SJSA1 (cell line): Measurements from ENCODE around the gene MBOAT2. TPM values are rescaled to one million over a fixed set of nuclear protein-coding genes. Genes with fewer than 3 reads are reported as not detected.
"Not testable (repeated sequence)": the region's sequence is repeated elsewhere in the genome, so short reads cannot be mapped to it uniquely, and the experiment has no call there.

Experiments
- DNase-seq, 2 experiments: peaks; one replicate each; pipeline ENCODE4 v3.0.0-alpha.2; 2015 to 2020; ENCODE audit warnings: low spot score in 2 of 2, low read depth in 1 of 2
- H3K27ac ChIP-seq: fragments of 250-450 bp; sonication (Bioruptor Pico); 2 replicates; pipeline ENCODE4 v1.5.1; 2020; ENCODE audit warnings: mild to moderate bottlenecking, moderate library complexity
- H3K27me3 ChIP-seq: fragments of 250-450 bp; sonication (Bioruptor Pico); replicated peaks from 2 replicates; pipeline ENCODE4 v1.5.1; 2020; ENCODE audit warnings: mild to moderate bottlenecking, moderate library complexity
- H3K36me3 ChIP-seq: fragments of 250-450 bp; sonication (Bioruptor Pico); 2 replicates; pipeline ENCODE4 v1.5.1; 2020; ENCODE audit warnings: mild to moderate bottlenecking
- H3K4me1 ChIP-seq: fragments of 250-450 bp; sonication (Bioruptor Pico); replicated peaks from 2 replicates; pipeline ENCODE4 v1.6.1; 2021; ENCODE audit warnings: mild to moderate bottlenecking
- H3K4me3 ChIP-seq: fragments of 250-450 bp; sonication (Bioruptor Pico); 2 replicates; pipeline ENCODE4 v1.5.1; 2020; ENCODE audit warnings: mild to moderate bottlenecking
- H3K9me3 ChIP-seq: fragments of 250-450 bp; sonication (Bioruptor Pico); replicated peaks from 2 replicates; pipeline ENCODE4 v1.5.1; 2020; ENCODE audit warnings: mild to moderate bottlenecking
- total RNA-seq: library from RNA; depleted of rRNA; stranded (reverse); fragments of >200 nt; shearing (Covaris generic); gene quantifications from 2 replicates; pipeline ENCODE4 v1.2.3, GENCODE V29; 2014

Gene MBOAT2
- total RNA-seq, 1 experiment from 2014 or later = 76.5 TPM

DNA sequence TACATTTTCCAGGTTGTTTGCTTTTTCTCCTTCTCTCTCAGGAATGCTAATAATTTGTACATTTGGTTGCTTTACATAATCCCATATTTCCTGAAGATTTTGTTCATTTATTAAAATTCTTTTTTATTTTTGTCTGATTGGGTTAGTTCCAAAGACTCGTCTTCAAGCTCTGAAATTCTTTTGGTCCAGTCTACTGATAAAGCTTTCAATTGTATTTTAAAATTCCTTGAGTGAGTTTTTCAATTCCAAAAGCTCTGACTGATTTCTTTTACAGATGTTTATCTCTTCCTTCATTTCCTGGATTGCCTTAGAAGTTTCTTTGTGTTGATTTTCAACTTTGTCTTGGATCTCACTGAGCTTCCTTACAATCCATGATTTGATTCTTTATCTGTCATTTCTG lies 50.0 kb downstream of the MBOAT2 start:
- Histone ChIP-seq H3K27me3 (no peaks in the 10 kb centered on the region), H3K4me3 (no peak overlapping the region), H3K4me1 (no peaks in the 10 kb centered on the region), H3K9me3 (peaks cover 8% of the 10 kb centered on the region), H3K36me3 (peaks cover 40% of the 10 kb centered on the region), H3K27ac (no peak overlapping the region)
- no peak for DNase-seq

DNA sequence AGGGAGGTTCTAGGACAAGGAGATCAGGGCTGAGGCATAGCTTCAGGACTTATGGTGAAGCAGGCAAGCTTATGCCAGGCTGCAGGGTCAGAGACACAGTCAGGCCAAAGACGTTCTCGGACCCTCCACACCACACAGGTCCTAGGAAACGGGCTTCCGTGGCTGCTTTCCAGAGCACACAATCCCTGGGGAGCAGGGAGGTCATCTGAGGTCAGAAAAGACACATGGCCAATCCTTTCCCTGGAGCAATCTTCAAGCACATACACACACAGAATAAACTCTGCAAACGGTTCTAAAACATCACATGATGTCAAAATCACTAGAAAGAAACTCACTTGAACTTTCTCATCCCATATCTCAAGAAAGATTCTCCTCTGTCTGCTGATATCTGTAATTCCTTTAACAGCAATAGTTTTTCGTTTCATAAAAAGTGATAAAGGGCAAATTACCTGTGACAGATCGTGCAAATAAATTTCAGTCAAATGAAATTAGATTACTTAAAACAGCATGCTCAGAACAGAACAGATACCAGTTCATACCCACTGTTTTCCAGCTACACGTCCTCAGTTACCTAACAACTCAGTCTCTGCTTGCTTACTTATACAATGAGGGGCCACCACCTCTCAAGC lies 63.9 kb downstream of the MBOAT2 start:
- Histone ChIP-seq H3K27ac (no peak overlapping the region), H3K4me3 (no peak overlapping the region), H3K4me1 (no peaks in the 10 kb centered on the region), H3K36me3 (peaks cover 39% of the 10 kb centered on the region), H3K27me3 (no peaks in the 10 kb centered on the region), H3K9me3 (no peaks in the 10 kb centered on the region)
- no peak for DNase-seq

DNA sequence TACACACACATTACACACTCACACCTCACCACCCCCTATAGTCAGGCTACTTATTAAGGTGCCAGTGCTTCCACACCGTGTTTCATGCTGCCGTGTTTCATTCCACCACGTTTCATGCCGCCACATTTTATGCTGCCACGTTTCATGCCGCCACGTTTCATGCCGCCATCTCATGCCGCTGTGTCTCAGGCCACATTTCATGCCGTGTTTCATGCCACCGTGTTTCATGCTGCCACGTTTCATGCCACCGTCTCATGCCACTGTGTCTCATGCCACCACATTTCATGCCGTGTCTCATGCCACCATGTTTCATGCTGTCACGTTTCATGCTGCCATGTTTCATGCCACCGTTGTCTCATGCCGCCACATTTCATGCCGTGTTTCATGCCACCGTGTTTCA lies 65.1 kb downstream of the MBOAT2 start:
- Histone ChIP-seq H3K36me3 (peaks cover 42% of the 10 kb centered on the region), H3K27ac (no peak overlapping the region), H3K27me3 (no peaks in the 10 kb centered on the region), H3K9me3 (no peaks in the 10 kb centered on the region), H3K4me1 (no peaks in the 10 kb centered on the region), H3K4me3 (no peak overlapping the region)
- no peak for DNase-seq

DNA sequence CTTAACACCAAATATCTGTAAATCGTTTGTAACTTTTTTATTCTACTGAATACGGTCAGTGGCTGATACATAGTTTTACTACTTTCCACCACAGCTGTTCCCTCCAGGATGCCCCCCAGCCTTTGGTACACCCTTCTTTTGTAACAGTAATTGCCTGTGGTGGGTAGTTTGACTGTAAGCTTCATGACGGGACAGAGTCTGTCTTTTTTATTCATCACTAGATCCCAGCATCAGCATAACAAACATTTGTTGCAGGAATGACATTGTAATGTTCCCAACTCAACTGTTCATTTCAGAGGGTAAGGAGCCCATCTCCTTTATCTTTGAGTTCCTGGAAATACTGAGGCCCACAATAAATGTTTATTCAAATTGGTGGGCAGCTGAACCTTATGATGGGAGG lies 67.5 kb downstream of the MBOAT2 start:
- Histone ChIP-seq H3K4me3 (no peak overlapping the region), H3K9me3 (no peaks in the 10 kb centered on the region), H3K27me3 (no peaks in the 10 kb centered on the region), H3K27ac (no peak overlapping the region), H3K4me1 (no peaks in the 10 kb centered on the region), H3K36me3 (peaks cover 33% of the 10 kb centered on the region)
- DNase-seq = no peak

DNA sequence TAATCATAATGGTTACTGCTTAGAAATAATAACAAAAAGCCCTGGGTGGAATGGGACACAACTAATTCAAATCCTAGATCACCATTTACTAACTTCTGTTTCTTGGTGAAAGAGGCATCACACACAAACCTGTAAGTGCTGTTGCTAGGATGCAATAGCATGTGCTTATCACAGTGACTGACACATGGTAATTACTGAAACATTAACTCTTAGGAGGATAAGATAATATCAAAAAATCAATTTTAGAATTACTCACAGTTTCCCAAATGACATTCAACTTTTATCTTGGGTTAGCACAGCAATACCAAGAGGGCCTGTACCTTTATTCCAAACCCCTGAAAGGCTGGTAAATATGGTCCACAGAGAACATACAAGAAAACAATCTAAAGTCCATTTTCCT lies 69.1 kb downstream of the MBOAT2 start:
- Histone ChIP-seq H3K4me1 (no peaks in the 10 kb centered on the region), H3K9me3 (no peaks in the 10 kb centered on the region), H3K27ac (no peak overlapping the region), H3K36me3 (peaks cover 31% of the 10 kb centered on the region), H3K4me3 (no peak overlapping the region), H3K27me3 (no peaks in the 10 kb centered on the region)
- DNase-seq = no peak

DNA sequence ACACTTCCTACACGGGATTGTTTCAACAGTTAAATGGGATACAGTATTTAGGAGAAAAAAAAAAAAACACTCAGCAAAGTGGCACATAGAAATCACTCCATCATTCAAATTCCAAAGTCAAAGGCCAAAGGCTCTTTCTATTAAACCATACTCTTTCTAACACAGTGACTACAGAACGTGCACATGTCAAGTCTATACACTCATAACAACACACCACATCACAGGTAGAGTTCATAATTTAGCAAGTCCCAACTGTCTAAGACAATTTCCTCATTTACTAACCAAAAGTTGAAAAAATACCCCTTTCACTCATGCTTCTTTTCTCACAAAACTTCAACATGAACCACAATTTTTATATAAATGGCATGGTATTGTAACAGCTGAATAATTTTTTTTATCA lies 70.8 kb downstream of the MBOAT2 start:
- H3K36me3 ChIP-seq = peaks cover 16% of the 10 kb centered on the region
- no peak for DNase-seq
- no peaks in the 10 kb centered on the region for H3K4me1 ChIP-seq
- H3K9me3 ChIP-seq = no peaks in the 10 kb centered on the region
- H3K27me3 ChIP-seq = no peaks in the 10 kb centered on the region
- no peak overlapping the region for H3K27ac ChIP-seq
- no peak overlapping the region for H3K4me3 ChIP-seq

DNA sequence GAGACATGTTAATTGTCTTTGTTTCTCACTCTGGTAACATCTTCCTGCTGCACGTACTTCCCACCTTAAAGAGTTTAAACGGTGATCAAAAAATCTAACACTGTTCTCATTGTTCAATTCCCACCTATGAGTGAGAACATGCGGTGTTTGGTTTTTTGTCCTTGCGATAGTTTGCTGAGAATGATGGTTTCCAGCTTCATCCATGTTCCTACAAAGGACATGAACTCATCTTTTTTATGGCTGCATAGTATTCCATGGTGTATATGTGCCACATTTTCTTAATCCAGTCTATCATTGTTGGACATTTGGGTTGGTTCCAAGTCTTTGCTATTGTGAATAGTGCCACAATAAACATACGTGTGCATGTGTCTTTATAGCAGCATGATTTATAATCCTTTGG lies 73.3 kb downstream of the MBOAT2 start:
- not testable (repeated sequence) for H3K4me1 ChIP-seq, H3K4me3 ChIP-seq, H3K27ac ChIP-seq, H3K27me3 ChIP-seq, H3K9me3 ChIP-seq, DNase-seq
- H3K36me3 ChIP-seq = peaks cover 14% of the 10 kb centered on the region

DNA sequence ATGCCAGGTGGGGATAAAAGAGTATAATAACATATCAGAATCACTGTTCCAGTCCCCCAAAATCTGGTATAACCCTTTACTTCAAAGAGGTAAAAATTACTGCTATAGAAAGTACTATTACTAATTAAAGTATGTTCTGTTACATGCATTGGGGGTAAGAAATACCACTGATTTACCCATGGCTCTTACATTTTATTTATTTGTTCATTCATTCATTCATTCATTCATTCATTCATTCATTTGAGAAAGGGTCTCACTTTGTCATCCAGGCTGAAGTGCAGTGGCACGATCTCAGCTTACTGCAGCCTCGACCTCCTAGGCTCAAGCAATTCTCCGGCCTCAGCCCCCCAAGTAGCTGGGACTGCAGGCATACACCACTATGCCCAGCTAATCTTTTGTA lies 74.4 kb downstream of the MBOAT2 start:
- H3K4me1 ChIP-seq = peaks cover 3% of the 10 kb centered on the region; the same call in 1 of the 2 replicates

DNA sequence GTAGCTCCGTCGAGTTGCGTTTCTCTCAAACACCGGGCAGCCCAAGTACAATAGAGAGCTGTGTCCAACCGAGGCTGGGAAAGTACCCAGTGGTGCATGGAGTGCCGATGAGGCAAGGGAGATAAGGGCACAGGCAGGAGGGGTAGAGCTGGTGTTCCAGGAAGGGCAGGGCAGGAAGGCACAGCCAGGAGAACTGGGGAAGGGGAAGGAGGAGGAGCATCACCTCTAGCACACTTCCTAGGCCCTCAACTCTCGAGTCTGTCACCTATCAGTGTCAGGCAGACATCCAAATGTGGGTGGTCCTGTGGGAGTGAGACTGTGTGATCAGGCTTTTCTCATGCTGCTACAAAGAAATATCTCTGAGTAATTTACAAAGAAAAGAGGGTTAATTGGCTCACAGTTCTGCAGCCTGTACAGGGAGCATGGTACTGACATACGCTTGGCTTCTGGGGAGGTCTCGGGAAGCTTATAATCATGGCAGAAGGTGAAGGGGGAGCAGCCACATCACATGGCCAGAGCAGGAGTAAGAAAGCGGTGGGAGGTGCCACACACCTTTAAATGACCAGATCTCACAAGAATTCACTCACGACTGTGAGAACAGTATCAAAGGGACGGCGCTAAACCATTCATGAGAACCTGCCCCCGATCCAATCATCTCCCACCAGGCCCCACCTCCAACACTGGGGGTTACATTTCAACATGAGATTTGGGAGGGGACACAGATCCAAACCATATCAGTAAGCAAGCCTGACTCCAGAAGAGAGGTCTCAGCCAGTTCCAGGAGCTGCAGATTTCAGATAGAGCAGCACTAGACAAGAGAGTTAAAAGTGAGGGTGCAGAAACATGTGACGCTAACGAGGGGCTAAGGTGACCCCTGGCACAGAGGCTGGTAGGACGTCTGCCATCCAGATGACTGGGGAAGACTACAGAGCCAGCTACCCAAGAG lies 75.7 kb downstream of the MBOAT2 start:
- Histone ChIP-seq H3K36me3 (peaks cover 9% of the 10 kb centered on the region), H3K4me3 (no peak overlapping the region), H3K4me1 (peaks cover 7% of the 10 kb centered on the region), H3K27ac (no peak overlapping the region), H3K9me3 (no peaks in the 10 kb centered on the region), H3K27me3 (no peaks in the 10 kb centered on the region)
- DNase-seq = no peak

More for the DNA sequence above, 74.4 kb downstream of the MBOAT2 start:
- no peak for DNase-seq
- no peaks in the 10 kb centered on the region for H3K27me3 ChIP-seq
- peaks cover 9% of the 10 kb centered on the region for H3K36me3 ChIP-seq
- no peak overlapping the region for H3K4me3 ChIP-seq
- no peaks in the 10 kb centered on the region for H3K9me3 ChIP-seq
- H3K27ac ChIP-seq = no peak overlapping the region

DNA sequence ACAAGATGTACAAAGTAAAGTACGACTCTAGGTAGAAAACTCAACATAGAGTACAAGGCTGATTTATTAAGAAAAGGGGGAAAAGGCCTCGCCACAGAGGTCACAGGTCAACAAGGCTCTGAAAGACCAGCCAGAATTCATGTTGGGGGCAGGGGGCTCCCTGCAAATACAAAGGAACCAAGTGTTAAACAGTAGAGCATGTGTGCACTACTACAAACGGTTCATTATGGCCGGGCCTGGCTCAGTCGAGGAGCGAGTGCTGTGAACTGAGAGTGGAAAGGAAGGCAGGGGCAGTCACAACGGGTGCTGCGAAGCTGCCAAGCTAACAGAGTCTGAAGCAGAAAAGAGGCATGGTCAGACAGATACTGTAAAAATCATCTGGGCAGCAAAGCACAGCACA lies 77.1 kb downstream of the MBOAT2 start:
- Histone ChIP-seq H3K4me1 (peaks cover 20% of the 10 kb centered on the region), H3K9me3 (no peaks in the 10 kb centered on the region), H3K4me3 (no peak overlapping the region), H3K27ac (no peak overlapping the region), H3K36me3 (peaks cover 9% of the 10 kb centered on the region), H3K27me3 (no peaks in the 10 kb centered on the region)
- no peak for DNase-seq

DNA sequence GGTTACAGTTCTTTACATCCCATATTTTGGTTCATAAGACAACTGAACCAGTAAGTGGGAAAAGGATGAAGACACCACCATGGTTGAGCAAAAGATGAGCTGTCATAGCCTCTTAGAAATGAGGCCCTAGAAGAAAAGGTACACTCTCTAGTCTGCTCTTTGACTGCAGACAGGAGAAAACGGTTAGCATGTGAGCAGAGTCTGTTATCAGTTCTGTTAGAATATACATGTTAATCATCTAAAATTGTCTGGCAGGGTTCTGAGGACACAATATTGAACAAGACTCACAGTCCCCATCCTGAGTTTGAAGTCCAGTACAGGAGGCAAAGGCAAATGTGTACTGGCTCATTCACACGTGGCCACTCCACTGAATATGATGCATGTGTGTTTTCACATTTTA lies 78.1 kb downstream of the MBOAT2 start:
- H3K27ac ChIP-seq = no peak overlapping the region
- no peaks in the 10 kb centered on the region for H3K27me3 ChIP-seq
- H3K9me3 ChIP-seq = no peaks in the 10 kb centered on the region
- H3K4me1 ChIP-seq = peaks cover 20% of the 10 kb centered on the region
- no peak overlapping the region for H3K4me3 ChIP-seq
- no peak for DNase-seq
- H3K36me3 ChIP-seq = peaks cover 6% of the 10 kb centered on the region

DNA sequence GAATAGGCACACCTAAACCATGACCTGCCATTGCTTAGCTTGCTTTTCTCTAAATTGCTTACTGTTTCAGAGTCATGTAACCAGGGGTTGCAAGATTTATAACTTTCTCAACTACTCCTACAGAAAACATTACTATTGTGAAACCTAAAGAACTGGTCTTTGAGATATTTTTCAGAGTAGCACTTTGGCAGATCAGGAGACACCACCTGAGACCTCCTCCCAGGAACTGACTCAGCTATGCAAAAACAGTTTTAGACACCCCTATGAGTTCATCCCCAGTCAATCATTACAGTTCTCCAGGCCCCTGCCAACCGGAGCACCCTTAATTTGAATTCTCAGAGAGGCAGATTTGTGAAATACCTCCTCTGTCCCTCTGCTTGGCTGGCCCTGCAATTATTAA lies 80.3 kb downstream of the MBOAT2 start:
- Histone ChIP-seq H3K4me1 (peaks cover 20% of the 10 kb centered on the region), H3K4me3 (no peak overlapping the region), H3K36me3 (peaks cover 2% of the 10 kb centered on the region; the same call in 1 of the 2 replicates), H3K27ac (no peak overlapping the region), H3K9me3 (no peaks in the 10 kb centered on the region), H3K27me3 (no peaks in the 10 kb centered on the region)
- DNase-seq = no peak

DNA sequence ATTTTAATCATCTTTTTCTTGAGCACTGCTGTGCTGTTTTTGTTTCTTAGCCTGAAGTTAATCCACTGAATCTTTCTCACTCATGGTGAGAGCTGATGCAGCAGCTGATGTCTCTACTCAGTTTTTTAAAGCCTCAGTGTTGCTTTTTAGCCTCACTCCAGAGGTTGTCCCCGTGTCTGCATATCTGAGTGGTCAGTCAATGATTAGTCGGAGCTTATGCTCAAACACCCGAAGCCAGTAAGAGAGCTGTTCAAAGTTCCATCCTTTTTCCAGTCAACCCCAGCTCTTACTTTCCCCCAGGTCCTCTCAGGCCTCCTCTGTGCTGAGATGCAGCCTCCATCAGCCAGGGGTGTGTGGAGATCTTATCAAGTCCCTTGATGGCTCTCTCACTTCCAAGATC lies 81.1 kb downstream of the MBOAT2 start:
- H3K9me3 ChIP-seq = no peaks in the 10 kb centered on the region
- H3K27me3 ChIP-seq = no peaks in the 10 kb centered on the region
- H3K4me1 ChIP-seq = peaks cover 20% of the 10 kb centered on the region
- DNase-seq = no peak
- peaks cover 2% of the 10 kb centered on the region; the same call in 1 of the 2 replicates for H3K36me3 ChIP-seq
- no peak overlapping the region for H3K27ac ChIP-seq
- no peak overlapping the region for H3K4me3 ChIP-seq

DNA sequence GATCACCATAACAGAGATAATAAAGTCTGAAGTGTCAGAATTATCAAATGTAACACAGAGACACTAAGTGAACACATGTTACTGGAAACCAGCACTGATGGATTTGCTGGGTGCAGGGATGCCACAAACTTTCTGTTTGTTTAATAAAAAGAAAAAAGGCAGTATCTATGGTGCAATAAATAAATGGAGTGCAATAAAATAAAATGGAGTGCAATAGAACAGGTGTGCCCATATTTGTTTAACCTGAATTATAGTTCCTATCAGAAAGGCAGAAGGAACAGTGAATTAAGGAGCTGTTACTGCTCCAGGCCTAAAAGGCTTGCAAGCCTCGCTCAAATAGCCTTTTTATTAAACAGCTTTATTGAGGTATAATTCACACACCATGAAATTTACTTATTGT lies 85.1 kb downstream of the MBOAT2 start:
- Histone ChIP-seq H3K27me3 (no peaks in the 10 kb centered on the region), H3K27ac (no peak overlapping the region), H3K4me3 (no peak overlapping the region), H3K36me3 (peaks cover 9% of the 10 kb centered on the region; the same call in 1 of the 2 replicates), H3K4me1 (peaks cover 15% of the 10 kb centered on the region), H3K9me3 (no peaks in the 10 kb centered on the region)
- no peak for DNase-seq
